Subcutaneous adipose tissue (tissue), 4 donors: ENCODE measurements around the gene ETV7. TPM values are rescaled to one million over a fixed set of nuclear protein-coding genes. Genes with fewer than 3 reads are reported as not detected.

Experiments
- CTCF ChIP-seq: fragments of 450-650 bp; IDR thresholded peaks from one replicate; pipeline ENCODE4 v1.5.1; 2016; ENCODE audit warnings: low read depth, mild to moderate bottlenecking, control low read depth, antibody characterized with exemption, moderate library complexity
- total RNA-seq, 4 donors: library from RNA; depleted of rRNA; stranded (reverse); fragments of >200 nt; gene quantifications; one replicate each; pipeline ENCODE4 v1.1.0, GENCODE V29; 2016

The ETV7 gene
- total RNA-seq, 4 donors from 2014 or later: 0.44 to 1.6 (median 0.54) TPM

- no peak for TF ChIP-seq CTCF
Measured at GRCh38 chr6:36343109-36343680, 44.3 kb downstream of the ETV7 start.

GRCh38 chr6:36340618-36341454, 46.6 kb downstream of the ETV7 start:
- TF ChIP-seq CTCF: no peak

- no peak for TF ChIP-seq CTCF
Measured at GRCh38 chr6:36340306-36340617, 47.2 kb downstream of the ETV7 start.

- TF ChIP-seq CTCF: no peak
Measured at GRCh38 chr6:36339146-36339545, 48.3 kb downstream of the ETV7 start.

- TF ChIP-seq CTCF: no peak
Measured at GRCh38 chr6:36337814-36338213, 49.7 kb downstream of the ETV7 start.

GRCh38 chr6:36336779-36337241, 50.7 kb downstream of the ETV7 start, which contains the start of gene BNIP5:
TSS of gene BNIP5 (minus strand) at chr6:36336888. CDS start at chr6:36330690, 6,198 bp downstream.
- TF ChIP-seq CTCF: no peak

GRCh38 chr6:36336208-36336710, 51.2 kb downstream of the ETV7 start:
- TF ChIP-seq CTCF: no peak
